Body of pancreas (tissue), 4 donors: ENCODE data around the gene GNLY.

Experiments used
- POLR2A ChIP-seq, 3 donors: fragments of 450-650 bp; IDR thresholded peaks; one replicate each; pipeline ENCODE4 v1.6.1; 2016; ENCODE audit warnings: antibody characterized with exemption in 3 of 3, mild to moderate bottlenecking in 2 of 3
- TF ChIP-seq, protein P1 (sequence below), 7 experiments: fragments of 450-650 bp in 4 of 7; fragments of 200-600 bp in 3 of 7; sonication (generic) in 3 of 7; IDR thresholded peaks; one replicate each; pipeline ENCODE4 v1.5.1; 2016 to 2019; ENCODE audit warnings: antibody characterized with exemption in 7 of 7

DNA sequence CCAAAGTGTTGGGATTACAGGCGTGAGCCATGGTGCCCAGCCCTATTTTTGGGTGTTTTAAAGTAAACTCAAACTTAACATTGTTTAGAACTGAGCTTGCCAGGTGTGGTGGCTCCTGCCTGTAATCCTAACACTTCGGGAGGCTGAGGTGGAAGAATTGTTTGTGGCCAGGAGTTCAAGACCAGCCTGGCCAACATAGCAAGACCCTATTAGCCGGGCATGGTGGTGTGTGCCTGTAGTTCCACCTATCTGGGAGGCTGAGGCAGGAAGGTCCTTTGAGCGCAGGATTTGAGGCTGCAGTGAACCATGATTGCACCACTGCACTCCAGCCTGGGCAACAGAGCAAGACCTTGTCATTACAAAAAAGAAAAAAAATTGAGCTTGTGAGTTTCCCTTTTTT, 43.7 kb upstream of the GNLY start:
- TF ChIP-seq POLR2A (IDR thresholded peaks at IDR 0.05), result no peak
- TF ChIP-seq, protein P1, sequence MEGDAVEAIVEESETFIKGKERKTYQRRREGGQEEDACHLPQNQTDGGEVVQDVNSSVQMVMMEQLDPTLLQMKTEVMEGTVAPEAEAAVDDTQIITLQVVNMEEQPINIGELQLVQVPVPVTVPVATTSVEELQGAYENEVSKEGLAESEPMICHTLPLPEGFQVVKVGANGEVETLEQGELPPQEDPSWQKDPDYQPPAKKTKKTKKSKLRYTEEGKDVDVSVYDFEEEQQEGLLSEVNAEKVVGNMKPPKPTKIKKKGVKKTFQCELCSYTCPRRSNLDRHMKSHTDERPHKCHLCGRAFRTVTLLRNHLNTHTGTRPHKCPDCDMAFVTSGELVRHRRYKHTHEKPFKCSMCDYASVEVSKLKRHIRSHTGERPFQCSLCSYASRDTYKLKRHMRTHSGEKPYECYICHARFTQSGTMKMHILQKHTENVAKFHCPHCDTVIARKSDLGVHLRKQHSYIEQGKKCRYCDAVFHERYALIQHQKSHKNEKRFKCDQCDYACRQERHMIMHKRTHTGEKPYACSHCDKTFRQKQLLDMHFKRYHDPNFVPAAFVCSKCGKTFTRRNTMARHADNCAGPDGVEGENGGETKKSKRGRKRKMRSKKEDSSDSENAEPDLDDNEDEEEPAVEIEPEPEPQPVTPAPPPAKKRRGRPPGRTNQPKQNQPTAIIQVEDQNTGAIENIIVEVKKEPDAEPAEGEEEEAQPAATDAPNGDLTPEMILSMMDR (IDR thresholded peaks at IDR 0.05), result no peak
